Non-pigmented ciliary epithelial cell (primary cell): Measurements from ENCODE around the gene BACE2.
"Not testable (repeated sequence)": the region's sequence is repeated elsewhere in the genome, so short reads cannot be mapped to it uniquely, and the experiment has no call there.

Experiments used
- DNase-seq: peaks from one replicate; pipeline ENCODE4 v3.0.0-alpha.2; 2010; ENCODE audit warnings: low read depth

Gene BACE2

DNA sequence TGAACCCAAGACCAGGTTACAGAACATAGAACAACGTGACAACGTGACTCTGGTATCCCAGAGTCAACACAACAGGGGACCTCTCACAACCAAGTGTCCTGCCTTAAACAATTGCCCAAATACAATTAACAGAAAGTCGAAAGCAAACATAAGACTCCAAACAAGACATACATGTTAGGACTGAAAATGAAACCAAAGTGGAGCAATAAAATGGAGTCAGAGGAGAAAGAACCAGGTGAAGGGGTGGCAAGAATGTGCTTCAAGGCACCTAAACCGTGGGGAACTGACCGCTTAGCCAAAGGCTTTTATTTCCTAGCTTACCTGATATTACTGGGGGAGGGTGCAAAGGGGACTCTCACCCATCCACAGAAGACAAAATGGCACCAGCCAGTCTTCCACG is 17.8 kb downstream of the BACE2 start:
- no peak for DNase-seq

DNA sequence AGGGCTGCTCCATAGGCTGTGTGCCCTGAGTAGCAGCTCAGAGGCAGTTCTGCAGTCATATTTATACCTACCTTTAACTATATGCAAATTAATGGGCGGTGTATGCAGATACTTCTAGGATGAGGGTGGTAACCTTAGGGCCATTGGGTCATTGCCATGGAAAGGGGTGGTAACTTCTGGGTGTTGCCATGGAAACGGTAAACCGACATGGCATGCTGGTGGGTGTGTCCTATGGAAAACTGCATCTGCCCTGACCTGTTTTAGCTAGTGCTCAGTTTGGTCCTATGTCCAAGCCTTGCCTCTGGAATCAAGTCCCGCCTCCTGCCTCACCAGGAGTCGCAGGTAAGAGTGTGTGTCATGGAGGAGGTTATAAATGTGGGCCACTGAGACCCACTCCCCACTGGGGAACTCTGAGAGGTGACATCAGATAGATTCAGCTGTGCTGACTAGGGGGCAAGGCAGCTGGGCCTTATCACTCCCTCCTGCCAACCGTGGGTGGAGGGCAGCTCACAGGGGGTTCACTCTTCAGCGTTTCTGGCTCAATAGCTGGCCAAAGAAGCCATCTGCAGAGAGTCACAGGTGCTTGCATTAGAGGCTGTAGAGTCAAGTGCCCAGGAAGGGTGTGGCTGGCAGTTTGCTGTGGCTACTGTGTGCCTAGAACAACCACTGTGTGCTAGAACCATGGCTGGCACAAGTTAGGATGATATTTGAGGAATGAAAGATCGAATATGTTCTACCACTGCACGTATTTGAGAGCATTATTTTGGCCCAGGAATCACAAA is 19.0 kb downstream of the BACE2 start:
- DNase-seq, result no peak

DNA sequence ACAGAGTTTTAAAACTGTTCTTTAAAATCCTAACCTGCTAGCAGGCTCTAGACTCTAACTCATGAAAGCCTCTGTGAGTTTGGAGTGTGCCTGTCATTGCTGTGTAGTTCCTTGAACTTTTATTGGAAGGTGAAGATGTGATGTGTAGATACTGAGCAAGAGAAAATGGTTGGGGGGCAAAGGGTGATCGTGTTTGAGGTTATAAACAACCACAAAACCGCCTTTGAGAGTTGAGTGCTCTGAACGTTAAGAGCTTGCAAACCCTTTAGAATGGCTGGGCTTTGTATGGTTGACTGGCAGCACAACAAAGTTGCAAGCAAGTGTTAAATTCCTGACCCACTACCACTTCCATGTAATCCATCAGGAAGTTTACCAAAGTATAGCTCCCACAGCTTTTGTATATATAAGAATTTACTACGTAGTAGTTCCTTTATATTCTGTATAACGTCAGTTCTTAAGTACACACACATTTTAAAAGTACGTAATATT is 19.6 kb downstream of the BACE2 start:
- no peak for DNase-seq

DNA sequence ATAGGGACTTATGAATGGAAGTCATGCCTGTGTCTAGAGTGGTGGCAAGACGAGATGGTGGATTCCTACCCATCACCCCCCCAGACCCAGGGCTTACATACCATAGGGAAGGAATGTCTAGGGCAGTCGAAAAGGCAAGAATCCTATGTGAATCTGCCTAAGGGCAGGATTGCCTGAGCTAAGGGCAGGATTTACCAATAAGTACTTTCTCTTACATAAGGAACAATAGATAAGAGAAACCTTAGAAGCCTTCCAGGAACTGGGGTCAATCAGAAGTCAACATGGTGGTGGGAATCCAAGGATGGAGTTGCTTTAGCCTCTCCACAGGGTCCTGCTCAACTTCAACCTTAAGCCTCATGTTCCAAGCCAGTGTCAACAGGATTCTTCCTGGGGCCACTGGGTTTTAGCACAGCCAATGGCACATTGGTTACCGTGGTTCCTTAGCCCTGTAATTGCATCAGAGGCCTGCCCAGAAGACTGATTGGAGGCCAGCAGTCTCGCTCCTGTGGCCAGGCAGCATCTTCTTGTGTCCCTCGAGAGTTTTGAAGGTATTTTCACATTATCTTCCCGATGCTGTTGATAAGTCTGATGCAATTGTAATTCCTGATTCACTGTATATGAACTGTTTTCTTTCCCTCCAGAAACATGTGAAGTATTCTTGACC is 20.7 kb downstream of the BACE2 start:
- DNase-seq, result no peak

DNA sequence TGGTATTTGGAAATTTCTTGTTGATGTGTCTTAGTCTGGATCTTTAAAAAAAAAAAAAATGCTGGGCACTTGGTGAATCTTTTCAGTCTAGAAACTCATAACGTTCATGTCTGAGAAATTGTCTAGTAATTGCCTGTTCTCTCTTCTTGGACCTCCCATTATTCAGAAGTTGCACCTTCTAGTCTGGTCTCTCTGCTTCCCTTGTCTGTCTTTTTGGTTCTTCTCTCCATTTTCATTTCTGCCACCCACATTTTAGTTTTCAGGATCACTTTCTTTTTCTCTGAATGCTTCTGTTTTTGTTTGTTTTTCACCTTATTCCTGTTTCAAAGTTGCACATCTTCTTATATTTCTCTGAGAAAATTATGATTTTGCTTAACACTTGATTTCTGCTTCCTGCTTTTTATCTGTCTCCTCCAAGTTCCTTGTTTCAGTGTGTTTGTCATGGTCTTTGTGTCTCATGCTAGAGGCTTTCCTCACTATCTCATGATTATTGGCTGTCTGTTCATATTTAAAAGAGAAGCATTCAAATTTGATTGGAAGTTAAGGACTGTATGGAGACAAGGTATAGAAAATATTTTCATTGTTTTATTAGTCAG is 21.3 kb downstream of the BACE2 start:
- DNase-seq, result no peak

DNA sequence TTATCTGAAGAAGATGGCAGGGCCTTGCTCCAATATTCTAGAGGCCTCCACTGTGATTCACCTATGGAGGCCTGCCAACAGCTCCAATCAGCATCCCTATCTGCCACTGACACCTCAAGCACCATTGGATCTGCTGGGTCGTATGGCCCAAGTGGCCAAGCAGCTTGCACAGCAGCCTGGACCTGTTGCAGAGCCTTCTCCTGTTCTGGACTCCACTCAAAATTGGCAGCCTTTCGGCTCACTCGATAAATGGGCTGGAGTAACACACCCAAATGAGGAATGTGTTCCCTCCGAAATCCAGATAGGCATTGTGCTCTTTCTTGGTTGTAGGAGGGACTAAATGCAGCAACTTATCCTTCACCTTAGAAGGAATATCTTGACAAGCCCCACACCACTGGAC is 24.6 kb downstream of the BACE2 start:
- DNase-seq, result not testable (repeated sequence)

DNA sequence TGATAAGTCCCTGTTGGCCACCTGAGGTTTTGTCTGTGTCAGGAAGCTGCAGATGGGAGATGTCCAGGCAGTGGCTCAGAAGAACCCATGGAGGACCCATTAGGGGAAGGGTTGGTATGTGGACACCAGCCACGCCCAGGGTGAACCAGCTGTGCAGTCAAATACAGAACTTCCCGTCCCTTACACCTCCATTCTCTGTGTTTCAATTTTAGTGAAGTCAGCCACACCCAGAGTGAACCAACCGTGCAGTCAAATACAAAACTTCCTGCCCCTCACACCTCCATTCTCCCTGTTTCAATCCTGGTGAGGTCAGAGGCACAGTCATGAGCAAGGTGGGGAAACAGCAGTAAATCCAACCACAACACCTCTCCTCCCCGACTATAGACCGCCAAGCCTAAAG is 27.4 kb downstream of the BACE2 start:
- DNase-seq, result no peak

DNA sequence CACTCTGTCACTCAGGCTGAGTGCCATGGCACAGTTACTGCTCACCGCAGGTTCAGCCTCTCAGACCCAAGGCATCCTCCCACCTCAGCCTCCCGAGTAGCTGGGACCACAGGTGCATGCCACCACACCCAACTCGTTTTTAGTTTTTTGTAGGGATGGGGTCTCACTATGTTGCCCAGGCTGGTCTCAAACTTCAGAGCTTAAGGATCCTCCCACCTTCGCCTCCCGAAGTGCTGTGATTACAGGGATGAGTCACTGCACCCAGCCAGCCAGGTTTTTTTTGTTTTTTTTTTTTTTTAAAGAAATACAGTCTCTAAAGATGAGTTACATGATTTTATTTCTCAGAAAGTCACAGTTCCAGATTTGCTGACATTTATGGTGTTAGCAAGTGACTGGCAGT is 29.0 kb downstream of the BACE2 start:
- no peak for DNase-seq

DNA sequence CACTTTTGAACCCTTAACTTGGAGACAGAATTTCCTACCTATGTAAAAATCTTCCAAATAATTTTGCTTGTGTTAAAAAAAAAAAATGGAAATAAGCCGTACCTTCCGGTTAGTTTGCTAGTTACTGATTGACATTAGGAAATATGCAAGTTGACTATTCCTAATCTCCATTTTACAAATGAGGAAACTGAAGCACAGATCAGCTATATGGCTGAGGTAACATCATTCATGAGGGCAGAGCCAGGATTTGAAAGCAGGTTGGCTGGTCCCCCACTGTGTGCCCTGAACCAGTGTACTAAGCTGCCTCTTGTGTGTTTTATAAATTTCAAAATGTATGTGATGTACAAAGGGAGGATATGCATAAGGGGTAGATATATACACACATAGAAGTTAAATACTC is 29.6 kb downstream of the BACE2 start:
- DNase-seq, result no peak

DNA sequence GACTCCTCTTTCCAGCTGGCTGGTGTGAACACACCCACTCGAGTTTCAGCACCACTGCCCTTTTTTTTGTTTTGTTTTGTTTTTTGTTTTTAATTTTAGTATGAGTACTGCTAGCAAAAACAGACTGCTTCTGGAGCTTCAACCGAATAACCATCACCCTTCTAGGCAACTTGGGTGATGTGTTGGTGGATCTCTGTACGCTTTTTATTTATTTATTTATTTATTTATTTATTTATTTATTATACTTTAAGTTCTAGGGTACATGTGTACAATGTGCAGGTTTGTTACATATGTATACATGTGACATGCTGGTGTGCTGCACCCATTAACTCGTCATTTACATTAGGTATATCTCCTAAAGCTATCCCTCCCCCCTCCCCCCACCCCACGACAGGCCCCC is 30.7 kb downstream of the BACE2 start:
- DNase-seq, result not testable (repeated sequence)

DNA sequence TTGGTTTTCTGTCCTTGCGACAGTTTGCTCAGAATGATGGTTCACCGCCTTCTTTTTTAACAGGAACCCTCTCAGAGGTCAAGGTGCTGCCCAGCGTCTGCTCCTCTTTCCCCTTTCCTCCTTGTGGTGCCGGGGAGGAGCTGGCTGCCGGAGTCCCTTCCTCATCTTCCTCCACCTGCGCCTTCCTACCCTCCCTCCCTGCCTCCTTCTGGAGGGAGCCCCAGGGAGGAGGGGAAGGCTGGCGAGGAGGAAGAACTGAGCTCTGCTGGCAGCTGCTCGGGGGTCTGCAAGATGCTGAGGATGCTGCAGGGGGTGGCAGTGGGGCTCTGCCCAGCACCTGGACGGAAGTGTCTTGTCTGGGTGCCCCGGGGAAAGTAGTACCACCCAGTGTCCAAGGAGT is 31.2 kb downstream of the BACE2 start:
- DNase-seq, result no peak

DNA sequence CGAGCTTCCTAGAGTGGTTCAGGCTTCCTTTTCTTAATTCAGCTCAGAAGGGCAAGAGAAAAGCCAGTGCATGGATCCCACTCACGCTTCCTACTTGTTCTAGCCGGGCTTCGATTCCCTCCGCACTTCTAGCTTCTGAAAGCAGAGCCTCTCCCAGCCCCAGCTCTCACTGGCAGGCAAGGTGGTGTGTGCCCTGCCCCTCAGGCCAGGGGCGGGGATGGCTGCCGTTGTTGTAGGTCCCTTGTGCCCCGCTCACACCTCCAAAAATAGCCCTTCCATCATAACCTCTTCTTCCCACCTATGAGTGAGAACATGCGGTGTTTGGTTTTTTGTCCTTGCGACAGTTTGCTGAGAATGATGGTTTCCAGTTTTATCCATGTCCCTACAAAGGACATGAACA is 31.6 kb downstream of the BACE2 start:
- no peak for DNase-seq

DNA sequence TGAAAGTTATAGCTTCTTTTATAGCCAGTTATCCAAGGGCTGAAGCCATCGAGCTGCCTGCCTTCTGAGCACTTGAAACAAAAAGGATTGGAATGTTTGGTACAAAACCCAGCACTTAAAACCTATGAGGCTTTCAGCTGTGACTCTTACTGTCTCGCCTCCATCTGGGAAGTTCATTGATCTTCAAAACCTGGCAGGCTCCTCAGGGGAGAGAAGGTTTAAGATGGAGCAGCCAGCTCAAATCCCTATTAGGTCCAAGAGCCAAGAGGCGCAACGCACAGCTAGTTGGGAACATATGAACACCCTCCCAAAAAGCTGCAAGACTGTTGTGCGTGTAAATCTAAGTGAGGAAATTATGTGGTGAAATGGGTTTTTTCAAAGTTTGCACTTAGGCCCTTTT is 33.4 kb downstream of the BACE2 start:
- no peak for DNase-seq

DNA sequence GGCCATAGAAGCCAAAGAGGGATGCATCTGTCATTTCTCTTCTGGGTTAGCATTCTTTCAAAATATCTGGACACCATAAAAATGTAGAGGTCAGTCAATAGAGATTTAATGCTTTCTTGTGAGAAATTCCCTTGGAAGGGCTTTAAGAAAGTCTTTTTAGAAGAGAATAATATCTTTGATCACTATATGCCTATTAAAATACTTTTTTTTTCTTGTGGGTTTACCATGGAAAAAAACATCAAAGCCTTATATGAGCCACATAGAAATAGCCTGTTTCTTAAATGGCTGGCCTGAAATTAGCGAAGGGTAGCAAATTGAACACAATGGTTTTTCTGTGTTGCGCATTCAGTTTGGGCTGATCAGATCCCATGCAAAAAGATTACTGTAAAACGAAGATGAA is 36.8 kb downstream of the BACE2 start:
- DNase-seq, result no peak

DNA sequence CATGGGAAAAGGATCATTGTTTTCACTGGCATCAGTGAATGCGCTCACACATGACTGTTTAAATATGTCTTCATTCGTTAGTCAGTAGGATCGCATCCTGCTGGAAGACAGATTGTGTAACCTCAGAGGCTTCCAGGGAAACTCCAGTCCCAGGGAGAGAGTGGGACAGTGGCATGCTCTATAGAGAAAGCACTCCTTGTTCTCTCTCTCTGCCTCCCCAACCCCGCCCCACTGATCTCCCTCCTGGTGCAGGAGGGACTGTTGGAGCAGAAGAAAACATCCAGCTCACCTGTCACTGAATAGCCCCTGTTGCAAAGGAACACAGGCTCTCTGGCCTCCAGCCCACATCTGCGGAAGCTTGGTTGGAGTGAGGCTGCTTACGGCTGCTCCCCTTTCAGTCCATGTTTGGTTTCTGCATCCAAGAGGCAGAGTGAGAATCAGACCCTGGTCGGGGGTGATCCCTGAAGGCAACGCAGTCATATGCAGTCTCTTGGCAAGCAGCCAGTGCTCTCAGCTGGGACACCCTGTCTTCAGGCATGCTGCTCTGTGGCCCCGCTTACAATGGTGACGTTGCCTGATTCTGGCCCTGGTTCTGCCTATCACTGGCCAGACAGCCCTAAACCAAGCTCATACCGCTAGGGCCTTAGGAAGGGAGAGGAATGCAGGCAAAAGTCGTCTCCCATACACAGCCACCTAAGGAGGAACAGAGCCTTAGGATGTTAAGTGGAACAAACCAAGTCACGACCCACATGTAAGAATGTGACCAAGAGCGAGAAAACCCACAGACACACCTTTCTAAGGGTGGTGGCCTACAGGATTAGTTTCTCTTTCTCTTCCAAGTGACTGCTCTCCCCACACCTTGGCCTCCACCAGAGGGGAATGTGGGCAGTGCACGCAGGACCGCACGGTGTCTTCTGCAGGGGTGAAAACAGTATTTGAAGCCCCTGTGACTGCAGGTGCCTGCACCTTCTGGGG is 39.7 kb downstream of the BACE2 start:
- DNase-seq, result peak; percentile 51

DNA sequence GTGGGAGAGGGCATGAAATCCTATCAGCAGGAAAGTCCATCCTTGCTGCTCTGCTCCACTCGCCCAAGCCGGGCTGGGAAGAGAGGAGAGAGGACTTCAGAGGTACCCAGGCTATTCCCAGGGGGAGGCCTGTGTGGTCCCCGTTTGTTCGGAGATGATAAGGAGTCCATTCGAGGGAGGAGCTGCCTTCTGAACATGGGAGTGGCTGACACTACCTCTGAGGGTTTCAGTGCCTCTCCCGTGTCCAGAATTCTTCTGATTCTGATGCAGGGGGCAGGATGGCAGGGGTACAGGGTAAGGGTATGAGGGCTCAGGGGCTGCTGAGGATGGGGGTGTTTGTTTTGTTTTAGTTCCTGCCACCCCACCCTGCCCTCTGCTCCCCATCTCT is 40.4 kb downstream of the BACE2 start:
- no peak for DNase-seq

DNA sequence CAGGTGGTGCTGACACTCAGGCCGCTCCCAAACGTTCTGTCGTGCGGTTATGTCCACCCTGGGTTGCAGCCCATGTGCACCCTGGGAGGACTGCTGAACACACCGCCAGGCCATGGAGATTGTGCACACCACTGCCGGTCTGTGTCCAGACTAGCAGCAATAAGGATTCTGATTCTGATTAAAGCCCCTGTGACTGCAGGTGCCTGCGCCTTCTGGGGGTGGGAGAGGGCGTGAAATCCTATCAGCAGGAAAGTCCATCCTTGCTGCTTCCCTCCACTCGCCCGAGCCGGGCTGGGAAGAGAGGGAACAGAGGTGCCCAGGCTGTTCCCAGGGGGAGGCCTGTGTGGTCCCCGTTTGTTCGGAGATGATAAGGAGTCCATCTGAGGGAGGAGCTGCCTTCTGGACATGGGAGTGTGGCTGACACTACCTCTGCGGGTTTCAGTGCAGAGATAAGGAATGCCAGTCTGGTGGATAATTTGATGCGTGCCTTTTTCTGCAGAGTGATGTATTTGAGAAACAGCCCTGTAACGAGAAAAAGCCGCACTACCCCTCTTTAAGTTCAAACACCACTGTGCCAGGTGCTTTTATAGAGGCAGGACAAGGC is 41.2 kb downstream of the BACE2 start:
- no peak for DNase-seq

DNA sequence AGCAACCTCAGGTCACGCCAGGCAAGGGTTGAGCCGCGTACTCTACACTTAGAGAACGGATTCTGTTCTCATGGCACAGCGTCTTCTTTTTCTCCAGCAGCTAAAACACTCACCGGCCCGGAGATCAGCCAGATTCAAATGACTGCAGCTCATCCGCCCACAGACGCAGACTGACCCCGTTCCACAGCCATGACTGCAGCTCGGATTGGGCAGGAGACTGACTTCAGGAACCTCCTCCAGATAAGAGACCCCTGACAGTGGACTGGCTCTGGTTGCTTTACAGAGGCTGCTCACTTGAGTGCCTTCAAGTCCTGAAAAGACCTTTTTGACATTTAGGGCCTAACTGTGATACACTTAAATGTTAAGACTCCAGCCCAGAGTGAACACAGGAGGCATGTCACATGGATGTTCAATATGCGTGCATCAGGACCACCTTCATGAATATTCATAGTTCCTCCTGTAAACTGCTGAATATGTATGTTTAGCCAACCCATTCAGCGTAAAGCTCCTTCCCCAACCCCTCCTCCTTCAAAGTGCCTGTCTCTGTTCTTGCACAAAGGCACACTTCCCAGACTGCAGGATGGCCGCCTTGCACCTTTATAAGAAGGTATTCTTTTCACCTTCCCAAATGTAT is 42.6 kb downstream of the BACE2 start:
- DNase-seq, result no peak

DNA sequence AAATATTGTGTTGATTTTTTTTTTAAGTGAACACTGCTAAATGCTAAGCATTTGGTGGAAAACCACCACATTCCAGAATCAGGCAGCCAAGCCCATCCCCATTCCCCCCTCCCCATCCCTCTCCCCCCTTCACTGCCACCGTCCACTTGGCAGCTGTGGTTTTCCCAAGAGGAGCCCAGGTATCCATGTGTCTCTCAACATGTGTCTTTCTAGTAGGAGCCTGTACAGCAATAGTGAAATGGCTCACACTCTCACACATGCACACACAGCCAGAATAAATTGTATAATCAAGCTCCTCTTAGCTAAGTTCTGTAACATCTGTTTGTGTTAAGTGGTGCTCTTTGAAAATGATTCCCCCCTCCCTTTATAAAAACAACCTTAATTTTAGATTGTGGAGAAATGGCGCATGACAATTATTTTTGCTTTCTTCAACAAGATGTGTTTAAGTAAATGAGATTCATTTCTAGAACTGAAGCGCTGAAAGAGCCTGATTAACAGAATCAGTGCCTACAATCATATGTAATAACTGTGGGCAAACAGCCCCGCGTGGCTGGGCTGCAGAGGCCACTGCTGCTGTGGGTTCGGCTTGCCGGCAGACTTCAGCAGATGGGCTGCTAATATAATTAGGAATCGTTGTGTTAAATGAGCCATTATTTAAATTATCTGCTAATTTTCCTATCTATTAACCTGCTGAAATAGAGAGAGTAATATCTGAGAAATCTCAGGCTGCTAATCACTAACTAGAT is 43.3 kb downstream of the BACE2 start:
- no peak for DNase-seq

DNA sequence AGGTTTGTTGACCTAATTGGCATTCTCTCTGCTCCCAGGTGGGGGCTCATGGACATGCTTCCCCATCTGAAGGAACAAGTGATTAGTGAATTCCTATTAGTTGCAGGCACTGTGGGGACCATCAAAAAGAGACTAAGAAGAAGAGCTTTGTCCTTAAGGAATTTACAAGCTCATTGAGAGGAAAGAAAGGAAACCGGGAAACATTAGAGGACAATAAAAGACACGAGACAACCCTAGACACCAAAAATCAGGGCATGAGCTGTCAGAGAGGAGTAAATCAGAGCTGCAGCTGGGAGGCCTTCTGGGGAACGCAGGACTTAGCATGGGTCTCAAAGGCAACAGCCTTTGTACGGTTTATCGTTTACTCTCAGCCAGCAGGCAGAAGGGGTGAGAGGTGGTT is 45.1 kb downstream of the BACE2 start:
- DNase-seq, result no peak
